HepG2 (cell line): ENCODE results near the gene TUBB. TPM values are rescaled to one million over a fixed set of nuclear protein-coding genes. Genes with fewer than 3 reads are reported as not detected.

ENCODE experiments used
- ARHGAP35 ChIP-seq: sonication (generic); formaldehyde crosslinking; IDR thresholded peaks from 2 replicates; pipeline ENCODE4 v1.9.0; 2022; ENCODE audit warnings: mild to moderate bottlenecking, inconsistent platforms, moderate library complexity, missing genetic modification reagents, borderline replicate concordance
- BORCS8-MEF2B ChIP-seq: sonication (generic); formaldehyde crosslinking; IDR thresholded peaks from 2 replicates; pipeline ENCODE4 v1.8.0; 2022; ENCODE audit warnings: mild to moderate bottlenecking, missing genetic modification reagents
- CBFB ChIP-seq: sonication (generic); formaldehyde crosslinking; IDR thresholded peaks from 2 replicates; pipeline ENCODE4 v1.4.0; 2020; ENCODE audit warnings: missing genetic modification reagents
- CENPT ChIP-seq: sonication (generic); formaldehyde crosslinking; IDR thresholded peaks from 2 replicates; pipeline ENCODE4 v1.8.0; 2022; ENCODE audit warnings: low read depth, mild to moderate bottlenecking, moderate library complexity, missing genetic modification reagents
- CHD4 ChIP-seq: fragments of 200-600 bp; sonication (generic); IDR thresholded peaks from 2 replicates; pipeline ENCODE4 v1.7.0; 2017; ENCODE audit warnings: mild to moderate bottlenecking, low read length, borderline replicate concordance
- FOXK2 ChIP-seq: fragments of 450-650 bp; IDR thresholded peaks from 2 replicates; pipeline ENCODE4 v1.6.1; 2016
- KAT7 ChIP-seq: IDR thresholded peaks from 2 replicates; pipeline ENCODE4 v1.6.1; 2018; ENCODE audit warnings: borderline replicate concordance, missing compliant biosample characterization
- KLF16 ChIP-seq, 2 experiments: sonication (generic) in 1 of 2; formaldehyde crosslinking in 1 of 2; IDR thresholded peaks; 2 replicates each; pipeline versions ENCODE4 v1.6.1 to v1.8.0; 2016 to 2023; ENCODE audit warnings: missing genetic modification reagents in 2 of 2, missing compliant biosample characterization in 1 of 2
- MAFK ChIP-seq, 2 experiments: IDR thresholded peaks in 1 of 2; conservative IDR thresholded peaks in 1 of 2; 2 replicates each; pipeline ENCODE4 v1.6.1; 2011; ENCODE audit warnings: improper control_type of control experiment in 2 of 2, low read length in 2 of 2
- MAZ ChIP-seq, 2 experiments: sonication (generic) in 1 of 2; formaldehyde crosslinking in 1 of 2; IDR thresholded peaks; 2 replicates each; pipeline versions ENCODE4 v1.5.0 to v1.6.1; 2012 to 2020; ENCODE audit warnings: low read depth in 2 of 2, mild to moderate bottlenecking in 2 of 2, borderline replicate concordance in 1 of 2, improper control_type of control experiment in 1 of 2, low read length in 1 of 2, missing genetic modification reagents in 1 of 2, moderate library complexity in 1 of 2
- NFYB ChIP-seq: sonication (generic); formaldehyde crosslinking; IDR thresholded peaks from 2 replicates; pipeline ENCODE4 v1.4.0; 2020; ENCODE audit warnings: missing genetic modification reagents
- POLR2G ChIP-seq: fragments of 200-400 bp; formaldehyde crosslinking; IDR thresholded peaks from 2 replicates; pipeline ENCODE4 v1.6.1; 2018; ENCODE audit warnings: mild to moderate bottlenecking, low read depth, low read length, moderate library complexity
- RAD51 ChIP-seq: fragments of 450-650 bp; IDR thresholded peaks from 2 replicates; pipeline ENCODE4 v1.6.1; 2016; ENCODE audit warnings: borderline replicate concordance
- REL ChIP-seq: sonication (generic); formaldehyde crosslinking; conservative IDR thresholded peaks from 2 replicates; pipeline ENCODE4 v1.8.0; 2022; ENCODE audit warnings: mild to moderate bottlenecking, missing genetic modification reagents, moderate library complexity
- REPIN1 ChIP-seq: sonication (generic); formaldehyde crosslinking; IDR thresholded peaks from 2 replicates; pipeline ENCODE4 v1.8.0; 2022; ENCODE audit warnings: missing genetic modification reagents, low read depth, mild to moderate bottlenecking, borderline replicate concordance
- RXRB ChIP-seq: IDR thresholded peaks from 2 replicates; pipeline ENCODE4 v1.6.1; 2016; ENCODE audit warnings: borderline replicate concordance, missing genetic modification reagents, missing compliant biosample characterization
- SMYD3 ChIP-seq: sonication (generic); formaldehyde crosslinking; IDR thresholded peaks from 2 replicates; pipeline ENCODE4 v1.8.1; 2023; ENCODE audit warnings: mild to moderate bottlenecking, missing genetic modification reagents
- ZNF281 ChIP-seq: sonication (generic); formaldehyde crosslinking; IDR thresholded peaks from 2 replicates; pipeline ENCODE4 v1.4.0; 2020; ENCODE audit warnings: missing genetic modification reagents, borderline replicate concordance
- ZNF3 ChIP-seq: IDR thresholded peaks from 2 replicates; pipeline ENCODE4 v1.7.0; 2017; ENCODE audit warnings: inconsistent platforms
- ZNF709 ChIP-seq: sonication (generic); formaldehyde crosslinking; IDR thresholded peaks from 2 replicates; pipeline ENCODE4 v1.5.0; 2020; ENCODE audit warnings: mild to moderate bottlenecking, missing genetic modification reagents
- polyA plus RNA-seq, 8 experiments: library from polyadenylated mRNA; depleted of rRNA in 3 of 8; stranded (reverse) in 7 of 8; unstranded in 1 of 8; fragments of >200 nt; fragmentation: Illumina TruSeq in 4 of 8; extraction: Trizol in 4 of 8; gene quantifications; 2 replicates each; pipeline versions ENCODE4 v1.2.1 to v1.2.3, GENCODE V29; 2011 to 2016; ENCODE audit warnings: low read depth in 4 of 8, missing spikeins in 1 of 8, mixed read lengths in 1 of 8; ENCODE audit not compliant: insufficient read depth in 1 of 8
- total RNA-seq, 5 experiments: library from RNA; depleted of rRNA; stranded (reverse); fragments of >200 nt; fragmentation: Illumina TruSeq; extraction: Trizol; gene quantifications; 2 replicates each; pipeline ENCODE4 v1.2.3, GENCODE V29; 2016; ENCODE audit warnings: low read depth in 1 of 5
- TF ChIP-seq, protein P1 (sequence below): sonication (generic); formaldehyde crosslinking; IDR thresholded peaks from 2 replicates; pipeline ENCODE4 v1.5.0; 2020; ENCODE audit warnings: mild to moderate bottlenecking, missing genetic modification reagents
- TF ChIP-seq, protein P2 (sequence below): sonication (generic); formaldehyde crosslinking; IDR thresholded peaks from 2 replicates; pipeline ENCODE4 v1.8.0; 2022; ENCODE audit warnings: mild to moderate bottlenecking, missing genetic modification reagents; ENCODE audit not compliant: insufficient replicate concordance

The TUBB gene
- total and polyA plus RNA-seq, 2 of the 13 experiments (the other 11 are each of a cell fraction or from before 2014, with no cell fraction given) = 911 to 1,163 TPM

DNA sequence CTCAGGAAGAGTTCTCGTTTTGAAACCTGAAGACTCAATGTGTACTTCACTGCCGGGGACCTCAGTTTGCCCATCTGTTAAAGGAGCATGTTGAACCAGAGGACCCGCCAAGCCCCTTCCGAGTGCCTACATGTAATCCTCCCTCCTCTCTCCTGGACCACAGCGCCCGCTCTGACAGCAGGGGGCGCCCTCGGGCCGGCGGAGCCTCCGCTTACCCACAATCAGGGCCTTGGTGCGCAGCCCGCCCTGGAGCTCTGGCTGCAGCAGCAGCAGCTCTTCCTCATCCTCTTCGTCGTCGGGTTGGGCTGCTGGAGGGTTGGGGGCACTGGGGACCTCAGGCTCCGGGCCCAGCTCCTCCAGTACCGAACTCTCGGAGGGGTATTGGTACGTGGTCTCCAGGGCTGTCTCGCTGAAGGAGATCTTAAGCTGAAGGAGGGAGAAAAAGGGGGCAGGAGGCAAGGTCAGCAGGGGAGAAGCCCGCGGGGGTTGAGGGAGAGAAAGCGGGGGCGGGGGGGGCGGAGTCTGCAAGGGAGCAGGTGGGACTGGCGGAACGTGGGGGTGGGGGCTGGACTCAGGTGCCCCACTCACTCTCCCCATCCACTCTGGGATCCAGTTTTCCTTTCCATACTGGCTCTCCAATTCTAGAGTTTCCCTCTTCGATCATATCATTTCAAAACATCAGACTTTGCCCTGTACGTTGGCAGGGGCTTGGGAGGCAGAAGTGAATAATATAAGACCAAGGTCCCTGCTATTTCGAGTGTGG, 41.0 kb upstream of the TUBB start (continued):
- no peak for TF ChIP-seq ZNF709 (CRISPR knock-in tag)
- peak; percentile 92; the same call in 1 of the 2 replicates for TF ChIP-seq KAT7 (CRISPR knock-in tag)
- TF ChIP-seq REPIN1 (CRISPR knock-in tag) = peak; percentile 91
- no peak; the same call in 1 of the 2 replicates for TF ChIP-seq NFYB (CRISPR knock-in tag)
- no peak for TF ChIP-seq RAD51
- TF ChIP-seq CHD4 = no peak
- TF ChIP-seq, protein P1, sequence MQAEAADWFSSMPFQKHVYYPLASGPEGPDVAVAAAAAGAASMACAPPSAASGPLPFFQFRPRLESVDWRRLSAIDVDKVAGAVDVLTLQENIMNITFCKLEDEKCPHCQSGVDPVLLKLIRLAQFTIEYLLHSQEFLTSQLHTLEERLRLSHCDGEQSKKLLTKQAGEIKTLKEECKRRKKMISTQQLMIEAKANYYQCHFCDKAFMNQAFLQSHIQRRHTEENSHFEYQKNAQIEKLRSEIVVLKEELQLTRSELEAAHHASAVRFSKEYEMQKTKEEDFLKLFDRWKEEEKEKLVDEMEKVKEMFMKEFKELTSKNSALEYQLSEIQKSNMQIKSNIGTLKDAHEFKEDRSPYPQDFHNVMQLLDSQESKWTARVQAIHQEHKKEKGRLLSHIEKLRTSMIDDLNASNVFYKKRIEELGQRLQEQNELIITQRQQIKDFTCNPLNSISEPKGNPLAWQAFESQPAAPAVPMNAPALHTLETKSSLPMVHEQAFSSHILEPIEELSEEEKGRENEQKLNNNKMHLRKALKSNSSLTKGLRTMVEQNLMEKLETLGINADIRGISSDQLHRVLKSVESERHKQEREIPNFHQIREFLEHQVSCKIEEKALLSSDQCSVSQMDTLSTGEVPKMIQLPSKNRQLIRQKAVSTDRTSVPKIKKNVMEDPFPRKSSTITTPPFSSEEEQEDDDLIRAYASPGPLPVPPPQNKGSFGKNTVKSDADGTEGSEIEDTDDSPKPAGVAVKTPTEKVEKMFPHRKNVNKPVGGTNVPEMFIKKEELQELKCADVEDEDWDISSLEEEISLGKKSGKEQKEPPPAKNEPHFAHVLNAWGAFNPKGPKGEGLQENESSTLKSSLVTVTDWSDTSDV (CRISPR knock-in tag) = no peak
- TF ChIP-seq POLR2G = no peak
- TF ChIP-seq MAZ (IDR thresholded peaks at IDR 0.05; ENCODE audit: borderline replicate concordance, low read depth, low read length) = peak; percentile 82
- peak; percentile 66; the same call in 1 of the 2 replicates for TF ChIP-seq MAZ (CRISPR knock-in tag; IDR thresholded peaks at IDR 0.05; ENCODE audit: low read depth)
- no peak for TF ChIP-seq FOXK2
- peak; percentile 54; the same call in 1 of the 2 replicates for TF ChIP-seq ARHGAP35 (CRISPR knock-in tag)
- TF ChIP-seq BORCS8-MEF2B (CRISPR knock-in tag) = peak; percentile 92
- 0 out of 2 replicates have a peak, but pooled peaks have one; percentile 17 for TF ChIP-seq ZNF3
- peak in 1 of 2 experiments; percentile 89; a peak in 1 of 4 replicates for TF ChIP-seq KLF16 (CRISPR knock-in tag; IDR thresholded peaks at IDR 0.05)
- TF ChIP-seq CENPT = no peak
- TF ChIP-seq SMYD3 (CRISPR knock-in tag) = peak; percentile 85; the same call in 1 of the 2 replicates
- peak; percentile 85; the same call in 1 of the 2 replicates for TF ChIP-seq CBFB
- no peak for TF ChIP-seq REL
- TF ChIP-seq MAFK (conservative IDR thresholded peaks at IDR 0.05 in 1 of 2, IDR thresholded peaks at IDR 0.05 in 1 of 2; ENCODE audit: low read length in 2 of 2) = no peak
- TF ChIP-seq ZNF281 (CRISPR knock-in tag) = peak; percentile 45; the same call in 1 of the 2 replicates
- TF ChIP-seq, protein P2, sequence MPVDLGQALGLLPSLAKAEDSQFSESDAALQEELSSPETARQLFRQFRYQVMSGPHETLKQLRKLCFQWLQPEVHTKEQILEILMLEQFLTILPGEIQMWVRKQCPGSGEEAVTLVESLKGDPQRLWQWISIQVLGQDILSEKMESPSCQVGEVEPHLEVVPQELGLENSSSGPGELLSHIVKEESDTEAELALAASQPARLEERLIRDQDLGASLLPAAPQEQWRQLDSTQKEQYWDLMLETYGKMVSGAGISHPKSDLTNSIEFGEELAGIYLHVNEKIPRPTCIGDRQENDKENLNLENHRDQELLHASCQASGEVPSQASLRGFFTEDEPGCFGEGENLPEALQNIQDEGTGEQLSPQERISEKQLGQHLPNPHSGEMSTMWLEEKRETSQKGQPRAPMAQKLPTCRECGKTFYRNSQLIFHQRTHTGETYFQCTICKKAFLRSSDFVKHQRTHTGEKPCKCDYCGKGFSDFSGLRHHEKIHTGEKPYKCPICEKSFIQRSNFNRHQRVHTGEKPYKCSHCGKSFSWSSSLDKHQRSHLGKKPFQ (CRISPR knock-in tag) = peak; percentile 55
- TF ChIP-seq RXRB (CRISPR knock-in tag) = peak; percentile 57; the same call in 1 of the 2 replicates
